H9 (cell line): Measurements from ENCODE around the gene NBEA. TPM values are rescaled to one million over a fixed set of nuclear protein-coding genes. Genes with fewer than 3 reads are reported as not detected.
A peak's percentile ranks its signal among the peaks of the same experiment; 100 is the strongest.
"Not testable (repeated sequence)": the region's sequence is repeated elsewhere in the genome, so short reads cannot be mapped to it uniquely, and the experiment has no call there.

Experiments
- DNase-seq: peaks from one replicate; pipeline ENCODE4 v3.0.0-alpha.2; 2017
- H2AFZ ChIP-seq: one replicate; pipeline ENCODE4 v1.6.1; 2013; ENCODE audit warnings: mild to moderate bottlenecking, low read length, control low read depth, moderate library complexity
- H2AK5ac ChIP-seq: 2 replicates; pipeline ENCODE4 v1.6.1; 2013; ENCODE audit warnings: low read length, control low read depth, mixed read lengths; ENCODE audit not compliant: insufficient read length
- H2BK120ac ChIP-seq: one replicate; pipeline ENCODE4 v1.6.1; 2013; ENCODE audit warnings: low read depth, mild to moderate bottlenecking, low read length, control low read depth, inconsistent platforms; ENCODE audit not compliant: poor library complexity, severe bottlenecking
- H2BK12ac ChIP-seq: 2 replicates; pipeline ENCODE4 v1.6.1; 2013; ENCODE audit warnings: low read length, control low read depth, mixed read lengths, low read depth; ENCODE audit not compliant: insufficient read length
- H2BK15ac ChIP-seq: 2 replicates; pipeline ENCODE4 v1.6.1; 2013; ENCODE audit warnings: low read depth, low read length, control low read depth
- H2BK20ac ChIP-seq: one replicate; pipeline ENCODE4 v1.6.1; 2013; ENCODE audit warnings: low read depth, mild to moderate bottlenecking, low read length, control low read depth, inconsistent platforms; ENCODE audit not compliant: poor library complexity, severe bottlenecking
- H2BK5ac ChIP-seq: 2 replicates; pipeline ENCODE4 v1.6.1; 2013; ENCODE audit warnings: low read length, control low read depth, mixed read lengths; ENCODE audit not compliant: insufficient read length
- H3K14ac ChIP-seq: 2 replicates; pipeline ENCODE4 v1.6.1; 2013; ENCODE audit warnings: low read length, control low read depth; ENCODE audit not compliant: insufficient read depth
- H3K18ac ChIP-seq: 2 replicates; pipeline ENCODE4 v1.6.1; 2013; ENCODE audit warnings: low read depth, mild to moderate bottlenecking, mixed read lengths, low read length, control low read depth; ENCODE audit not compliant: insufficient read length
- H3K23ac ChIP-seq: 2 replicates; pipeline ENCODE4 v1.6.1; 2013; ENCODE audit warnings: low read length, control low read depth, mixed read lengths, low read depth; ENCODE audit not compliant: insufficient read length
- H3K23me2 ChIP-seq: 2 replicates; pipeline ENCODE4 v1.6.1; 2013; ENCODE audit warnings: low read depth, mild to moderate bottlenecking, mixed read lengths, low read length, control low read depth; ENCODE audit not compliant: insufficient read length, poor library complexity, severe bottlenecking
- H3K27ac ChIP-seq: 2 replicates; pipeline ENCODE4 v1.5.1; 2013; ENCODE audit warnings: low read length, control low read depth, mixed read lengths, low read depth; ENCODE audit not compliant: insufficient read length
- H3K27me3 ChIP-seq: 2 replicates; pipeline ENCODE4 v1.6.1; 2013; ENCODE audit warnings: low read length, control low read depth, inconsistent platforms; ENCODE audit not compliant: insufficient read depth
- H3K4ac ChIP-seq: 2 replicates; pipeline ENCODE4 v1.6.1; 2013; ENCODE audit warnings: low read depth, mild to moderate bottlenecking, control low read depth, inconsistent platforms, low read length, moderate library complexity
- H3K4me1 ChIP-seq: 2 replicates; pipeline ENCODE4 v1.6.1; 2013; ENCODE audit warnings: low read length, control low read depth, inconsistent platforms; ENCODE audit not compliant: insufficient read depth
- H3K4me2 ChIP-seq: 2 replicates; pipeline ENCODE4 v1.6.1; 2013; ENCODE audit warnings: low read length, control low read depth, mixed read lengths; ENCODE audit not compliant: insufficient read length, insufficient read depth
- H3K56ac ChIP-seq: 2 replicates; pipeline ENCODE4 v1.6.1; 2013; ENCODE audit warnings: low read depth, mild to moderate bottlenecking, mixed read lengths, low read length, control low read depth; ENCODE audit not compliant: insufficient read length
- H3K79me1 ChIP-seq: 2 replicates; pipeline ENCODE4 v1.6.1; 2013; ENCODE audit warnings: low read depth, mild to moderate bottlenecking, moderate library complexity, low read length, control low read depth, inconsistent platforms; ENCODE audit not compliant: insufficient read depth, poor library complexity, severe bottlenecking
- H3K79me2 ChIP-seq: 2 replicates; pipeline ENCODE4 v1.6.1; 2013; ENCODE audit warnings: low read length, control low read depth, inconsistent platforms; ENCODE audit not compliant: insufficient read depth
- H3K9ac ChIP-seq: 2 replicates; pipeline ENCODE4 v1.6.1; 2013; ENCODE audit warnings: low read length, control low read depth, mixed read lengths; ENCODE audit not compliant: insufficient read length; ENCODE audit errors: extremely low read depth
- H3K9me3 ChIP-seq: one replicate; pipeline ENCODE4 v1.6.1; 2013; ENCODE audit warnings: low read depth, low read length, inconsistent platforms; ENCODE audit not compliant: control insufficient read depth
- H3T11ph ChIP-seq: one replicate; pipeline ENCODE4 v1.6.1; 2013; ENCODE audit warnings: mild to moderate bottlenecking, low read length, control low read depth, inconsistent platforms
- H4K20me1 ChIP-seq: one replicate; pipeline ENCODE4 v1.6.1; 2013; ENCODE audit not compliant: control insufficient read depth, insufficient read length, insufficient read depth
- H4K5ac ChIP-seq: 2 replicates; pipeline ENCODE4 v1.6.1; 2013; ENCODE audit warnings: low read depth, mild to moderate bottlenecking, mixed read lengths, low read length, control low read depth; ENCODE audit not compliant: insufficient read length
- H4K8ac ChIP-seq: replicated peaks from 2 replicates; pipeline ENCODE4 v1.6.1; 2013; ENCODE audit warnings: low read length, control low read depth, mixed read lengths, low read depth; ENCODE audit not compliant: insufficient read length
- H4K91ac ChIP-seq: 2 replicates; pipeline ENCODE4 v1.6.1; 2013; ENCODE audit warnings: low read depth, mild to moderate bottlenecking, moderate library complexity, mixed read lengths, low read length, control low read depth; ENCODE audit not compliant: insufficient read length
- H3K27ac Mint-ChIP-seq, 3 experiments: 2 replicates in 2 of 3; 3 replicates in 1 of 3; pipeline ENCODE4 v1.8.0; 2020 to 2021; ENCODE audit warnings: mixed read lengths in 3 of 3, mild to moderate bottlenecking in 1 of 3, moderate library complexity in 1 of 3
- H3K27me3 Mint-ChIP-seq: 2 replicates; pipeline ENCODE4 v1.8.0; 2021; ENCODE audit warnings: low read depth, mild to moderate bottlenecking, moderate library complexity, mixed read lengths
- H3K36me3 Mint-ChIP-seq, 3 experiments: 2 replicates in 2 of 3; 3 replicates in 1 of 3; pipeline ENCODE4 v1.8.0; 2020 to 2021; ENCODE audit warnings: low read depth in 3 of 3, mixed read lengths in 3 of 3; ENCODE audit not compliant: insufficient read depth in 1 of 3
- H3K4me1 Mint-ChIP-seq, 2 experiments: 2 replicates each; pipeline ENCODE4 v1.8.0; 2020; ENCODE audit warnings: mixed read lengths in 2 of 2
- H3K4me3 Mint-ChIP-seq, 2 experiments: 2 replicates in 1 of 2; 3 replicates in 1 of 2; pipeline ENCODE4 v1.8.0; 2020 to 2021; ENCODE audit warnings: mild to moderate bottlenecking in 2 of 2, mixed read lengths in 2 of 2, moderate library complexity in 1 of 2
- H3K9me3 Mint-ChIP-seq, 2 experiments: 2 replicates in 1 of 2; 3 replicates in 1 of 2; pipeline ENCODE4 v1.8.0; 2020; ENCODE audit warnings: mild to moderate bottlenecking in 2 of 2, mixed read lengths in 2 of 2, moderate library complexity in 1 of 2
- CTCF ChIP-seq: fragments of 200-600 bp; sonication (generic); conservative IDR thresholded peaks from 3 replicates; pipeline ENCODE4 v1.8.0; 2021; ENCODE audit warnings: antibody characterized with exemption, mild to moderate bottlenecking
- WGBS: extraction: QIAGEN DNeasy Blood & Tissue Kit; methylation state at CpG from one replicate; pipeline ENCODE4 v1.1.7; 2013; ENCODE audit warnings: missing lambda C conversion rate, low lambda C conversion rate, mixed read lengths; ENCODE audit not compliant: insufficient read length; ENCODE audit errors: extremely low coverage; 5-methylcytosine and 5-hydroxymethylcytosine counted together
- total RNA-seq: library from RNA; stranded (reverse); gene quantifications from 2 replicates; pipeline ENCODE4 v1.2.1, GENCODE V29; 2021

NBEA gene
- total RNA-seq, 1 experiment from 2014 or later, result 17.3 TPM

- TF ChIP-seq CTCF, result no peak
- Histone ChIP-seq H2BK120ac (no peak overlapping the region), H3K9ac (no peak overlapping the region), H2BK15ac (no peak overlapping the region), H3K4me1 (no peaks in the 10 kb centered on the region), H3K79me2 (no peaks in the 10 kb centered on the region), H3K27ac (no peak overlapping the region), H3K4ac (no peak overlapping the region), H3K18ac (no peak overlapping the region), H3K23ac (no peak overlapping the region), H3T11ph (no peak overlapping the region), H4K20me1 (no peaks in the 10 kb centered on the region), H4K5ac (no peak overlapping the region), H2AFZ (no peak overlapping the region), H2BK5ac (no peak overlapping the region), H2AK5ac (no peak overlapping the region), H2BK20ac (no peak overlapping the region), H3K23me2 (no peaks in the 10 kb centered on the region), H3K9me3 (no peaks in the 10 kb centered on the region), H3K79me1 (no peaks in the 10 kb centered on the region), H2BK12ac (no peak overlapping the region), H3K14ac (no peak overlapping the region), H3K4me2 (no peak overlapping the region), H3K27me3 (no peaks in the 10 kb centered on the region), H4K8ac (no peak overlapping the region), H3K56ac (no peak overlapping the region), H4K91ac (no peak overlapping the region)
- Mint-ChIP-seq H3K4me1 (peaks cover 9 to 14% of the 10 kb centered on the region in 2 experiments), H3K27ac (no peak overlapping the region), H3K27me3 (no peaks in the 10 kb centered on the region), H3K9me3 (no peaks in the 10 kb centered on the region), H3K4me3 (no peak overlapping the region), H3K36me3 (no peaks in the 10 kb centered on the region)
- no peak for DNase-seq
- WGBS, result no CpG with 5 or more reads among the region's 1 CpG
Measured at GRCh38 chr13:34926508-34926907, 15.6 kb upstream of the NBEA start.

GRCh38 chr13:34928676-34929075 is 13.4 kb upstream of the NBEA start:
- H2BK120ac ChIP-seq, H3K23ac ChIP-seq, H3K4ac ChIP-seq, H3K9ac ChIP-seq, H4K91ac ChIP-seq, H2BK15ac ChIP-seq, H3K9me3 ChIP-seq, H3K4me2 ChIP-seq, H3K4me3 Mint-ChIP-seq, H2BK5ac ChIP-seq, DNase-seq, H3K56ac ChIP-seq, H4K5ac ChIP-seq, H4K20me1 ChIP-seq, H3K36me3 Mint-ChIP-seq, H3K27me3 ChIP-seq, H3K14ac ChIP-seq, H2AK5ac ChIP-seq, H3T11ph ChIP-seq, H3K79me1 ChIP-seq, H3K9me3 Mint-ChIP-seq, H3K27ac ChIP-seq, H4K8ac ChIP-seq, H2BK12ac ChIP-seq, H3K27me3 Mint-ChIP-seq, H3K4me1 ChIP-seq, H2BK20ac ChIP-seq, H3K23me2 ChIP-seq, H2AFZ ChIP-seq, H3K79me2 ChIP-seq, H3K18ac ChIP-seq: not testable (repeated sequence)
- WGBS, result no CpG with 5 or more reads among the region's 1 CpG
- peaks cover 10 to 13% of the 10 kb centered on the region in 2 experiments for H3K4me1 Mint-ChIP-seq
- 0 out of 7 replicates have a peak overlapping the region, but pooled peaks of 1 of the 3 experiments have one; percentile 14 for H3K27ac Mint-ChIP-seq
